Neuronal stem cell (in vitro differentiated cells): ENCODE measurements around the gene CYP27A1.

Experiments
- DNase-seq: peaks from one replicate; pipeline ENCODE4 v3.0.0-alpha.2; 2013; ENCODE audit warnings: low spot score
- H2AFZ ChIP-seq: one replicate; pipeline ENCODE4 v1.6.1; 2013; ENCODE audit warnings: mild to moderate bottlenecking, low read length, inconsistent platforms
- H2AK5ac ChIP-seq: 2 replicates; pipeline ENCODE4 v1.6.1; 2013; ENCODE audit warnings: low read depth, mild to moderate bottlenecking, inconsistent platforms, low read length, moderate library complexity, mixed read lengths
- H2BK120ac ChIP-seq: 2 replicates; pipeline ENCODE4 v1.6.1; 2013; ENCODE audit warnings: low read depth, mild to moderate bottlenecking, inconsistent platforms, low read length, moderate library complexity, mixed read lengths
- H2BK12ac ChIP-seq: one replicate; pipeline ENCODE4 v1.6.1; 2013; ENCODE audit warnings: low read length, inconsistent platforms
- H2BK15ac ChIP-seq: 2 replicates; pipeline ENCODE4 v1.6.1; 2013; ENCODE audit warnings: mild to moderate bottlenecking, low read length, inconsistent platforms, mixed read lengths
- H2BK5ac ChIP-seq: one replicate; pipeline ENCODE4 v1.6.1; 2013; ENCODE audit warnings: inconsistent platforms, mild to moderate bottlenecking, low read length, moderate library complexity
- H3K14ac ChIP-seq: one replicate; pipeline ENCODE4 v1.6.1; 2013; ENCODE audit warnings: low read length, inconsistent platforms
- H3K18ac ChIP-seq: 2 replicates; pipeline ENCODE4 v1.6.1; 2013; ENCODE audit warnings: low read length, inconsistent platforms
- H3K23ac ChIP-seq: 2 replicates; pipeline ENCODE4 v1.6.1; 2013; ENCODE audit warnings: low read depth, mild to moderate bottlenecking, mixed read lengths, low read length, inconsistent platforms; ENCODE audit not compliant: poor library complexity
- H3K27ac ChIP-seq: replicated peaks from 3 replicates; pipeline ENCODE4 v1.5.1; 2013; ENCODE audit warnings: low read length, inconsistent platforms
- H3K27me3 ChIP-seq, 3 experiments: 2 replicates each; pipeline ENCODE4 v1.6.1; 2013; ENCODE audit warnings: low read length in 3 of 3, mild to moderate bottlenecking in 2 of 3, inconsistent platforms in 1 of 3, low read depth in 1 of 3, mixed read lengths in 1 of 3, moderate library complexity in 1 of 3; ENCODE audit not compliant: control insufficient read depth in 3 of 3, insufficient read depth in 3 of 3
- H3K36me3 ChIP-seq, 2 donors: replicated peaks in 1 of 2; 2 replicates each; pipeline ENCODE4 v1.6.1; 2013; ENCODE audit warnings: low read length in 2 of 2; ENCODE audit not compliant: control insufficient read depth in 2 of 2, insufficient read depth in 2 of 2
- H3K4ac ChIP-seq: 2 replicates; pipeline ENCODE4 v1.6.1; 2013; ENCODE audit warnings: inconsistent platforms, mild to moderate bottlenecking, low read length, moderate library complexity
- H3K4me1 ChIP-seq, 2 donors: 1 replicate in 1 of 2; 2 replicates in 1 of 2; pipeline ENCODE4 v1.6.1; 2013; ENCODE audit warnings: low read length in 2 of 2, low read depth in 1 of 2; ENCODE audit not compliant: control insufficient read depth in 2 of 2, insufficient read depth in 1 of 2
- H3K4me2 ChIP-seq: one replicate; pipeline ENCODE4 v1.6.1; 2013; ENCODE audit warnings: mild to moderate bottlenecking, low read length, inconsistent platforms; ENCODE audit not compliant: insufficient read depth, poor library complexity, severe bottlenecking
- H3K4me3 ChIP-seq, 2 donors: 2 replicates each; pipeline ENCODE4 v1.5.1; 2013; ENCODE audit warnings: low read length in 2 of 2, mild to moderate bottlenecking in 2 of 2, inconsistent platforms in 1 of 2, moderate library complexity in 1 of 2
- H3K79me1 ChIP-seq: one replicate; pipeline ENCODE4 v1.6.1; 2013; ENCODE audit warnings: low read depth, mild to moderate bottlenecking, inconsistent platforms, low read length, moderate library complexity
- H3K9ac ChIP-seq: one replicate; pipeline ENCODE4 v1.6.1; 2013; ENCODE audit warnings: mild to moderate bottlenecking, low read depth, low read length, inconsistent platforms; ENCODE audit not compliant: poor library complexity
- H3K9me3 ChIP-seq, 2 donors: replicated peaks in 1 of 2; 2 replicates each; pipeline versions ENCODE3 to v1.6.1; 2013; ENCODE audit warnings: low read length in 2 of 2, mild to moderate bottlenecking in 2 of 2, inconsistent platforms in 1 of 2, low read depth in 1 of 2, mixed read lengths in 1 of 2, moderate library complexity in 1 of 2; ENCODE audit not compliant: control insufficient read depth in 2 of 2, insufficient read depth in 1 of 2
- H4K8ac ChIP-seq: one replicate; pipeline ENCODE4 v1.6.1; 2013; ENCODE audit warnings: low read depth, mild to moderate bottlenecking, inconsistent platforms, low read length, moderate library complexity
- H4K91ac ChIP-seq: one replicate; pipeline ENCODE4 v1.6.1; 2013; ENCODE audit warnings: low read length, low read depth, mild to moderate bottlenecking, inconsistent platforms; ENCODE audit not compliant: poor library complexity
- WGBS, 2 donors: extraction: QIAGEN DNeasy Blood & Tissue Kit; methylation state at CpG; one replicate each; pipeline ENCODE4 v1.1.7; 2013; ENCODE audit warnings: missing lambda C conversion rate in 2 of 2, mixed read lengths in 1 of 2; ENCODE audit not compliant: insufficient read length in 2 of 2, insufficient replicate concordance in 1 of 2; ENCODE audit errors: extremely low coverage in 2 of 2; 5-methylcytosine and 5-hydroxymethylcytosine counted together

The CYP27A1 gene

DNA sequence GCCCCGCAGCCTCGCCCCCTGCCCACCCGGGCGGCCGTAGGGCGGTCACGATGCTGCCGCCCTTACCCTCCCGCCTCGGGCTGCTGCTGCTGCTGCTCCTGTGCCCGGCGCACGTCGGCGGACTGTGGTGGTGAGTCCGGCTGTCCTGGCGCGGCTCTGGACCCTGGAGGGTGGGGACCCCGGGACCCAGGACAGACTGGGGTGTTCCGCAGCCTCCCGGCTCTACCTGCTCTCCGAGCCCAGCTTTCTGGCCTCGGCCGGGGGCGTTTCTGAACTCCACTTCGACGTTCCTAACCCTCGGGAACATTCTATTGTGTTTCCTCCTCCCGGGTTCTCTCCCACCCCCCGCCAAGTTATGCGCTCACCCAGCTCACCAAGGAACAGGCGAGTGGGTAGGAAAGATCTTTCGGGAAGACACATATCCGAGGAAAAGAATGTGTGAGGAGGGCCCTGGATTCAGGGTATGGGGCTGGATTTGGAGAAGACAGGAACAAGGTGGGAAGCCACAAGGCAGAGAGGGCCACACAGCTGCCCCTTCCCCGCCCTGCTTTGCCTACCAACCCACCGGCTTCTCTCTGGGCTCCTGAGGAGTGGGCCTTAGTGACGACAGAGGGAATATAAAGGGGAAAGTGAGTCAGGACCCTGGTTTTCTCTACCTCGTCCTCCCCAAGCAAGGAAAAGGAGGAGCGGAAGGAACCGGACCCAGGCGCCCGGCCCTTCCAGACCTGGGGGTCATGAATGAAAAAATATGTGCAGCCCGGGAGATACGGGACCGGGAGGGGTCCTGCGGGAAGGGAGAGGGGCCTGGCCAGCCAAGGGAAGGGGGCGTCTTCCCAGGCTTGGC lies 78.3 kb downstream of the CYP27A1 start:
- Histone ChIP-seq H3K4ac (no peak overlapping the region), H3K4me2 (peak overlapping the region; percentile 88), H3K23ac (no peak overlapping the region), H3K27ac (no peak overlapping the region), H2BK15ac (no peak overlapping the region), H3K9ac (peak overlapping the region; percentile 80), H2AFZ (peak overlapping the region; percentile 74), H4K91ac (no peak overlapping the region), H3K4me3 (peak overlapping the region in 1 of 2 donors; percentile 68), H3K9me3 (no peaks in the 10 kb centered on the region), H3K18ac (peak overlapping the region; percentile 94), H3K4me1 (peaks cover 8 to 12% of the 10 kb centered on the region in 2 donors), H3K36me3 (no peaks in the 10 kb centered on the region), H2BK120ac (no peak overlapping the region), H3K27me3 (peaks cover 41 to 90% (median 77%) of the 10 kb centered on the region in 3 experiments), H3K79me1 (no peaks in the 10 kb centered on the region), H2BK12ac (peak overlapping the region; percentile 69), H3K14ac (no peak overlapping the region), H4K8ac (no peak overlapping the region), H2BK5ac (no peak overlapping the region), H2AK5ac (peak overlapping the region; percentile 68)
- DNase-seq = no peak
- no CpG with 5 or more reads among the region's 47 CpGs for WGBS, 2 donors

- no peak overlapping the region for H4K8ac ChIP-seq
- no peak overlapping the region for H2BK12ac ChIP-seq
- no CpG with 5 or more reads among the region's 21 CpGs for WGBS, 2 donors
- no peak overlapping the region for H3K18ac ChIP-seq
- no peak overlapping the region for H2BK5ac ChIP-seq
- H3K79me1 ChIP-seq = no peaks in the 10 kb centered on the region
- no peak overlapping the region for H3K4me3 ChIP-seq
- H2AK5ac ChIP-seq = no peak overlapping the region
- no peak overlapping the region for H3K14ac ChIP-seq
- H3K4ac ChIP-seq = no peak overlapping the region
- H3K27ac ChIP-seq = no peak overlapping the region
- no peaks in the 10 kb centered on the region for H3K9me3 ChIP-seq
- peaks cover 36 to 87% (median 72%) of the 10 kb centered on the region in 3 experiments for H3K27me3 ChIP-seq
- no peak overlapping the region for H2AFZ ChIP-seq
- DNase-seq = peak; percentile 93
- H3K9ac ChIP-seq = no peak overlapping the region
- H3K4me2 ChIP-seq = peak overlapping the region; percentile 37
- H2BK15ac ChIP-seq = no peak overlapping the region
- H3K4me1 ChIP-seq = peaks cover 8 to 12% of the 10 kb centered on the region in 2 donors
- H2BK120ac ChIP-seq = no peak overlapping the region
- no peak overlapping the region for H4K91ac ChIP-seq
- H3K36me3 ChIP-seq = no peaks in the 10 kb centered on the region
- H3K23ac ChIP-seq = no peak overlapping the region
These were observed 79.0 kb downstream of the CYP27A1 start for GRCh38 chr2:218860950-218861381.

- no peak overlapping the region for H2AK5ac ChIP-seq
- no peak overlapping the region for H3K4me3 ChIP-seq
- no peaks in the 10 kb centered on the region for H3K9me3 ChIP-seq
- no peak overlapping the region for H3K4ac ChIP-seq
- no peak overlapping the region for H2AFZ ChIP-seq
- H2BK12ac ChIP-seq = no peak overlapping the region
- no peak overlapping the region for H3K14ac ChIP-seq
- H3K9ac ChIP-seq = no peak overlapping the region
- H3K4me1 ChIP-seq = peaks cover 8 to 12% of the 10 kb centered on the region in 2 donors
- H3K36me3 ChIP-seq = no peaks in the 10 kb centered on the region
- no peak for DNase-seq
- no peaks in the 10 kb centered on the region for H3K79me1 ChIP-seq
- H2BK5ac ChIP-seq = no peak overlapping the region
- no peak overlapping the region for H3K4me2 ChIP-seq
- no peak overlapping the region for H3K18ac ChIP-seq
- H4K91ac ChIP-seq = no peak overlapping the region
- H2BK15ac ChIP-seq = no peak overlapping the region
- H3K23ac ChIP-seq = no peak overlapping the region
- H4K8ac ChIP-seq = no peak overlapping the region
- no peak overlapping the region for H2BK120ac ChIP-seq
- H3K27ac ChIP-seq = no peak overlapping the region
- no CpG with 5 or more reads among the region's 7 CpGs for WGBS, 2 donors
- H3K27me3 ChIP-seq = peaks cover 32 to 86% (median 71%) of the 10 kb centered on the region in 3 experiments
These were observed 79.8 kb downstream of the CYP27A1 start for GRCh38 chr2:218861645-218862318.

DNA sequence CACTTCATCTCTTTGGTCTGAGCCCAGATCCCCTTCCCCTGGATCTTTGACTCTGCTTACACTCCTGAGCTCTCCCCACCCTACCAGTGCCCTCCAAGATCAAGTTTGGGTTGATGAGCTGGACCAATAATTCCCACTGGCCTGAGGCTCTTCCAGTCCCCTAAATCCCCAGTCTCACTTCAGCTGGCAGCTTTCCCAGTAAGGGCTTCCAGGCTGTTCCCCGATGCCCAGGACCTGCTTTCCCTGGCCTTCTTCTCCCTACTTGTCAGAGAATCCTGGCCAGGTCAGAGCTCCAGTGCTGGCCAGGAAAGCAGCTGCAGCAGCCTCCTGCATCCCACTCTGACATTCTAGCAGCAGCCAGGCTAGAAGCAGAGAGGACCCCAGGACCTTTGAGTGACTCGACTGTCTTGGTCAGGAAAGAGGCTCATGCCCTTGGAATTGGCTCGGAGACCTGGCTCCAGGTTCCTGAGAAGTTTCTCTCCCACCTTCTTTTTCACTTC lies 81.1 kb downstream of the CYP27A1 start:
- Histone ChIP-seq H3K4me2 (no peak overlapping the region), H3K36me3 (no peaks in the 10 kb centered on the region), H4K8ac (no peak overlapping the region), H3K4ac (no peak overlapping the region), H3K79me1 (no peaks in the 10 kb centered on the region), H3K23ac (no peak overlapping the region), H3K9me3 (no peaks in the 10 kb centered on the region), H2BK12ac (no peak overlapping the region), H3K27ac (no peak overlapping the region), H2AFZ (no peak overlapping the region), H2BK120ac (no peak overlapping the region), H3K18ac (peak overlapping the region; percentile 80), H4K91ac (no peak overlapping the region), H2BK5ac (no peak overlapping the region), H2BK15ac (no peak overlapping the region), H3K27me3 (peaks cover 26 to 86% (median 70%) of the 10 kb centered on the region in 3 experiments), H3K4me1 (peaks cover 8 to 12% of the 10 kb centered on the region in 2 donors), H2AK5ac (peak overlapping the region; percentile 28), H3K4me3 (peak overlapping the region in 1 of 2 donors; percentile 24), H3K9ac (no peak overlapping the region), H3K14ac (no peak overlapping the region)
- no CpG with 5 or more reads among the region's 3 CpGs for WGBS, 2 donors
- no peak for DNase-seq
